CD8-positive, alpha-beta memory T cell (primary cell): ENCODE results near the gene ZC3H15. TPM values are rescaled to one million over a fixed set of nuclear protein-coding genes. Genes with fewer than 3 reads are reported as not detected.
A peak's percentile ranks its signal among the peaks of the same experiment; 100 is the strongest.
"Not testable (repeated sequence)": the region's sequence is repeated elsewhere in the genome, so short reads cannot be mapped to it uniquely, and the experiment has no call there.

Source experiments
- CTCF ChIA-PET: fragments of 350-600 bp; sonication (Branson Sonifier 250); formaldehyde crosslinking; loops from one replicate; lab custom pipeline; 2021; ENCODE audit warnings: antibody characterized with exemption; lab: Charles Lee
- POLR2A ChIA-PET: fragments of 350-600 bp; sonication (Branson Sonifier 250); formaldehyde crosslinking; loops from one replicate; lab custom pipeline; 2021; ENCODE audit warnings: antibody characterized with exemption; lab: Charles Lee
- DNase-seq, 5 donors: peaks; one replicate each; pipeline versions ENCODE4 v3.0.0 to v3.0.0-alpha.2; 2020 to 2022; ENCODE audit warnings: mixed read lengths in 1 of 5
- H3K27ac ChIP-seq: one replicate; pipeline ENCODE4 v1.7.0; 2013; ENCODE audit warnings: low read depth, mild to moderate bottlenecking, low read length, moderate library complexity
- H3K27me3 ChIP-seq: 2 replicates; pipeline ENCODE4 v1.7.0; 2013; ENCODE audit warnings: low read length, mild to moderate bottlenecking; ENCODE audit not compliant: insufficient read depth, poor library complexity, severe bottlenecking
- H3K36me3 ChIP-seq: 2 replicates; pipeline ENCODE4 v1.7.0; 2013; ENCODE audit warnings: mild to moderate bottlenecking, low read length, moderate library complexity; ENCODE audit not compliant: insufficient read depth
- H3K4me1 ChIP-seq: 2 replicates; pipeline ENCODE4 v1.7.0; 2013; ENCODE audit warnings: mild to moderate bottlenecking, low read length, moderate library complexity; ENCODE audit not compliant: insufficient read depth
- H3K4me3 ChIP-seq: 2 replicates; pipeline ENCODE4 v1.7.0; 2013; ENCODE audit warnings: mild to moderate bottlenecking, low read length
- H3K9me3 ChIP-seq: 2 replicates; pipeline ENCODE4 v1.7.0; 2013; ENCODE audit warnings: mild to moderate bottlenecking, low read length
- H3K27ac Mint-ChIP-seq, 8 donors: one replicate each; pipeline ENCODE4 v1.8.0; 2020 to 2021; ENCODE audit warnings: mixed read lengths in 8 of 8, mild to moderate bottlenecking in 6 of 8, inconsistent platforms in 3 of 8, moderate library complexity in 3 of 8
- H3K27me3 Mint-ChIP-seq, 2 donors: one replicate each; pipeline ENCODE4 v1.8.0; 2020 to 2021; ENCODE audit warnings: mixed read lengths in 2 of 2, mild to moderate bottlenecking in 1 of 2, moderate library complexity in 1 of 2
- H3K36me3 Mint-ChIP-seq, 3 donors: one replicate each; pipeline ENCODE4 v1.8.0; 2020 to 2021; ENCODE audit warnings: mixed read lengths in 3 of 3, inconsistent platforms in 1 of 3, mild to moderate bottlenecking in 1 of 3
- H3K4me1 Mint-ChIP-seq, 3 donors: one replicate each; pipeline ENCODE4 v1.8.0; 2020 to 2021; ENCODE audit warnings: mixed read lengths in 3 of 3, inconsistent platforms in 1 of 3, mild to moderate bottlenecking in 1 of 3
- H3K4me3 Mint-ChIP-seq, 7 donors: one replicate each; pipeline ENCODE4 v1.8.0; 2020 to 2021; ENCODE audit warnings: mixed read lengths in 7 of 7, mild to moderate bottlenecking in 6 of 7, moderate library complexity in 4 of 7, inconsistent platforms in 2 of 7
- H3K9me3 Mint-ChIP-seq, 5 donors: one replicate each; pipeline ENCODE4 v1.8.0; 2020 to 2022; ENCODE audit warnings: mixed read lengths in 5 of 5, mild to moderate bottlenecking in 3 of 5, moderate library complexity in 2 of 5, inconsistent platforms in 1 of 5
- polyA plus RNA-seq: library from polyadenylated mRNA; unstranded; fragments of 300-500 nt; fragmentation: Illumina TruSeq; gene quantifications from one replicate; pipeline ENCODE4 v1.2.3, GENCODE V29; 2021
- total RNA-seq, 2 experiments: library from RNA; stranded (reverse); gene quantifications; one replicate each; pipeline ENCODE4 v1.2.3, GENCODE V29; 2021

The ZC3H15 gene
- total RNA-seq (100 to 1,000 TPM; 101 to 104 TPM), polyA plus RNA-seq (66.9 TPM)

DNA sequence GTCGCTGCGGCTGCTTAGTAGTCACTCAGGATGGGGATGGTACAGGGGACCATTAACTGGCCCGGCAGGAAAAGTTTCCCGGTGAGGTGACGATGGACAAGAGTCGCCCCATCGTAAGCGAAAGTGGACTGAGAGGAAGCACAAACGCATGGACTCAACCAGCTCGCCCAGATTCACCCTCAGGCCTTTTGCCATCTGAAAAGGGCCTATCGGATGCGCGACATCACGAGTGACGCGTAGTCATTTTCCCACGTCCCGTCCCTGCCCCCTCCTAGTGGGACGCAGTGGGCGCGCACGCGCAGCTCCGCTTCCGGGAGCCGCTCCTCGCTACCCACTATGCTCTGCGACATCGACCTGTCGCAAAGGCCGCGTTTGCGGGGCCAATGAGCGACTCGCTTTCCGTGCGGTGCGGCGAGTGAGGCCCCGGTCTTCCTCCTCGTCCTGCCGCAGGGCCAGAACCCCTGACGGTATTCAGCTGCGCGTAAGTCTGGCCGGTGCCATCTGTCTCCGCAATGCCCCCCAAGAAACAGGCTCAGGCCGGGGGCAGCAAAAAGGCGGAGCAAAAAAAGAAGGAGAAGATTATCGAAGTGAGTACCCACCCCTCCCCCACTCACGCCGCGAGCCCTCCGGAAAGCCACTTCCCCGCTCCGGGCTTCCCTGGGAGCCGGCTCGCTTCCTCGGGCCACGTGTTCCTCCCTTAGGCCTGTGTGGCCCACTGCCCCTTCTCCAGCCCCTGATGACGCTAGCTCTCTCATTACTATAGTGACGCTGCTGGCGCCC is at the start of gene ZC3H15:
Gene ZC3H15 (plus strand): TSS at position 390 of the 780 bp plus-strand sequence. CDS start 123 bp downstream, at position 513.
- H3K27me3 ChIP-seq: no peaks in the 10 kb centered on the region
- H3K4me1 ChIP-seq: peaks cover 60% of the 10 kb centered on the region
- H3K4me1 Mint-ChIP-seq: peaks cover 55 to 65% (median 58%) of the 10 kb centered on the region in 3 donors
- H3K36me3 ChIP-seq: no peaks in the 10 kb centered on the region
- H3K4me3 Mint-ChIP-seq: peak within 1 kb of the TSS; percentile 97 to 99 (median 98)
- peak within 1 kb of the TSS; percentile 97 to 100 (median 100) for H3K27ac Mint-ChIP-seq
- peaks cover 0 to 5% of the 10 kb centered on the region in 2 donors for H3K27me3 Mint-ChIP-seq
- H3K9me3 ChIP-seq: no peaks in the 10 kb centered on the region
- peaks cover 0 to 23% (median 2%) of the 10 kb centered on the region in 3 donors for H3K36me3 Mint-ChIP-seq
- ChIA-PET CTCF (interaction anchor here (1.3 to 1.9 kb wide), 4 partner anchors 9 to 18 kb away, joined by 3 to 5 read pairs (median 4); no protein-coding TSS in a partner anchor), POLR2A (interaction anchor here (0.8 to 2.5 kb wide), 3 partner anchors 14 to 104 kb away, joined by 3 to 28 read pairs (median 5); partner anchors contain the start of gene ITGAV)
- H3K9me3 Mint-ChIP-seq: no peaks in the 10 kb centered on the region
- H3K4me3 ChIP-seq: peak within 1 kb of the TSS; percentile 97
- peak within 1 kb of the TSS; percentile 99 for H3K27ac ChIP-seq
- DNase-seq: peak; percentile 95 to 98 (median 96)

DNA sequence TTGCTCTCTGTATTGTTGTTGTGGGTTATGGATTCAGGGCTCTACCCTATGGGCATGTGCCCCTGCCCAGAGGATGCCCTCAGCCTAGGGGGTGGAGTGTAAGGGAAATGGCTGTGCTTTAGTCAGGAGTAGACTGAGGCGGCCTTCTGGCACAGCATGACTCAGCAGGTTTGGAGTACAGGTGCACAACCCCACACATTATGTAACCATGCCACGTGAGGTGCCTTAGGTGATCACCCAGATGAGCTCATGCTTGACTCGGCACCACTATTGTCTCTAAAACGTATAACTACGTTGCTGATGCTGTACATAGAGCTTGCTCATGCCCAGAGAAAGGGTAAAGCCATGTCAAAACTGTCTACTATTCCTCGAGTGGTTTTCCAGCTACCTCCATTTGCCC is 48.3 kb upstream of the ZC3H15 start:
- ChIA-PET POLR2A (no interaction called here), CTCF (no interaction called here)
- H3K4me3 Mint-ChIP-seq: no peak overlapping the region
- Histone ChIP-seq H3K4me3 (no peak overlapping the region), H3K9me3 (no peaks in the 10 kb centered on the region), H3K4me1 (no peaks in the 10 kb centered on the region), H3K27me3 (no peaks in the 10 kb centered on the region), H3K27ac (no peak overlapping the region), H3K36me3 (no peaks in the 10 kb centered on the region)
- no peak overlapping the region for H3K27ac Mint-ChIP-seq
- no peak for DNase-seq
- peaks cover 0 to 4% (median 2%) of the 10 kb centered on the region in 5 donors for H3K9me3 Mint-ChIP-seq
- no peaks in the 10 kb centered on the region for H3K27me3 Mint-ChIP-seq
- no peaks in the 10 kb centered on the region for H3K4me1 Mint-ChIP-seq
- H3K36me3 Mint-ChIP-seq: peaks cover 4 to 58% (median 24%) of the 10 kb centered on the region in 3 donors

DNA sequence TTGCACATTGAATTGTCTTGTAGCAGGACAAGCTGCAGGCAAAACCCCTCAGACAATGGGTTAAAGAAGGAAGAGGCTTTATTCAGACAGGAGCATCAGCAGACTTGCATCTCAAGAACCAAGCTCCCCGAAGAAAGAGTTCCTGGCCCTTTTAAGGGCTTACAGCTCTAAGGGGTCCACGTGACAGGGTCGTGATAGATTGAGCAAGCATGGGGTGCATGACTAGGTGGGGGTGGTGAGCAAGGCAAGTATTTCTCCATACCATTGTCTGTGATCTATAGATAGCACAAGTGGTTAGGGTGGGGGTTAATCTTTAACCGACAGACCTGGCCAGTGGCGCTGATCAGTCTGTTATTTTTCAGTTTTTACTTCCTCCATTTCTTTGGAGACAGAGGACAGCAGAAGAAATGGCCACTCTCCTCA is 46.4 kb upstream of the ZC3H15 start:
- H3K9me3 ChIP-seq, H3K4me3 ChIP-seq, H3K4me1 Mint-ChIP-seq, POLR2A ChIA-PET, H3K4me1 ChIP-seq, H3K27me3 Mint-ChIP-seq, CTCF ChIA-PET, DNase-seq, H3K4me3 Mint-ChIP-seq, H3K27ac Mint-ChIP-seq, H3K9me3 Mint-ChIP-seq, H3K36me3 ChIP-seq, H3K27me3 ChIP-seq, H3K27ac ChIP-seq: not testable (repeated sequence)
- H3K36me3 Mint-ChIP-seq: peaks cover under 1 to 46% (median 20%) of the 10 kb centered on the region in 3 donors

DNA sequence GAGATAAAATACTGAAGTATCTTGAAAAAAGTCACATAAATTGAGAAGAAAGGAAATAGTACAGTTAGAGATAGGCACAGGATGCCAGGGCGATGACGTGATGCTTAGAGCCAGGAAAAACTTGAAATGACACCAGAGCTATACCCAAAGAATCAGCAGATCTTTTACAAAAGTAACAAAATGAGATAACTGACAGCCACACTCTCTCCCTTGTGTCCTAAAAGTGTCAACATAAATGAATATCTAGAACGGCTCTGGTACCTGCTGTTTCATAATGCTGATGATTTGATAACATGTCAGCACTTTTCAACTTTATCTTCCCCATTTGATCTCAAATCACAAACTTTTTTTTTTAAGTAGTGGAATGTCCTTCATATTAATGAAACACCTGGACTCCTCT is 45.6 kb upstream of the ZC3H15 start:
- Mint-ChIP-seq H3K27me3 (no peaks in the 10 kb centered on the region), H3K9me3 (peaks cover 0 to 4% (median 2%) of the 10 kb centered on the region in 5 donors), H3K27ac (no peak overlapping the region), H3K36me3 (peaks cover 0 to 39% (median 15%) of the 10 kb centered on the region in 3 donors), H3K4me1 (no peaks in the 10 kb centered on the region), H3K4me3 (no peak overlapping the region)
- no peaks in the 10 kb centered on the region for H3K9me3 ChIP-seq
- H3K4me1 ChIP-seq: no peaks in the 10 kb centered on the region
- H3K27ac ChIP-seq: no peak overlapping the region
- H3K4me3 ChIP-seq: no peak overlapping the region
- no peaks in the 10 kb centered on the region for H3K36me3 ChIP-seq
- H3K27me3 ChIP-seq: no peaks in the 10 kb centered on the region
- ChIA-PET POLR2A (no interaction called here), CTCF (no interaction called here)
- DNase-seq: no peak

DNA sequence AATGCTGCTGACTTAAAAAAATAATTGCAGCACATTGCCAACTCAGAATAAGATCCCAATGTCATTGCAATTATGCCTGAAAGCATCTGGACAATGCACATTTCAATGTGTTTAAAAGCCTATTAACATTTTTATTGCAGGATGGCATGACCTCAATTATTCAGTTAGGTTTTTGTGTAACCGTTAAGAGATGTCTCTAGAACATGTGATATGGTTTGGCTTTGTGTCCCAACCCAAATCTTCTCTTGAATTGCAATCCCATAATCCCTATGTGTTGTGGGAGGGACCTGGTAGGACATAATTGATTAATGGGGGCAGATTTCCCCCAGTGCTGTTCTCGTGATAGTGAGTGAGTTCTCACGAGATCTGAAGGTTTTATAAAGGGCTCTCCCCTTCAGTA is 43.2 kb upstream of the ZC3H15 start:
- H3K27ac ChIP-seq: no peak overlapping the region
- H3K9me3 Mint-ChIP-seq: peaks cover 0 to 4% (median 0%) of the 10 kb centered on the region in 5 donors
- H3K27me3 ChIP-seq: no peaks in the 10 kb centered on the region
- no peak overlapping the region for H3K4me3 ChIP-seq
- no peaks in the 10 kb centered on the region for H3K36me3 ChIP-seq
- no peak overlapping the region for H3K4me3 Mint-ChIP-seq
- H3K9me3 ChIP-seq: no peaks in the 10 kb centered on the region
- DNase-seq: no peak
- no peaks in the 10 kb centered on the region for H3K4me1 ChIP-seq
- CTCF ChIA-PET: no interaction called here
- H3K36me3 Mint-ChIP-seq: peaks cover 0 to 23% (median 8%) of the 10 kb centered on the region in 3 donors
- H3K27me3 Mint-ChIP-seq: no peaks in the 10 kb centered on the region
- H3K27ac Mint-ChIP-seq: no peak overlapping the region
- no peaks in the 10 kb centered on the region for H3K4me1 Mint-ChIP-seq
- POLR2A ChIA-PET: no interaction called here

GRCh38 chr2:186443851-186444250 is 42.2 kb upstream of the ZC3H15 start:
- Mint-ChIP-seq H3K4me1 (no peaks in the 10 kb centered on the region), H3K27me3 (no peaks in the 10 kb centered on the region), H3K27ac (no peak overlapping the region), H3K4me3 (no peak overlapping the region), H3K36me3 (peaks cover 0 to 14% (median 6%) of the 10 kb centered on the region in 3 donors), H3K9me3 (peaks cover 0 to 2% (median 0%) of the 10 kb centered on the region in 5 donors)
- Histone ChIP-seq H3K9me3 (no peaks in the 10 kb centered on the region), H3K27me3 (no peaks in the 10 kb centered on the region), H3K27ac (no peak overlapping the region), H3K36me3 (no peaks in the 10 kb centered on the region), H3K4me3 (no peak overlapping the region), H3K4me1 (no peaks in the 10 kb centered on the region)
- ChIA-PET CTCF (no interaction called here), POLR2A (no interaction called here)
- no peak for DNase-seq

- no peaks in the 10 kb centered on the region for H3K27me3 Mint-ChIP-seq
- Histone ChIP-seq H3K4me3 (no peak overlapping the region), H3K9me3 (no peaks in the 10 kb centered on the region), H3K36me3 (no peaks in the 10 kb centered on the region), H3K27me3 (no peaks in the 10 kb centered on the region), H3K27ac (no peak overlapping the region), H3K4me1 (no peaks in the 10 kb centered on the region)
- no peak overlapping the region for H3K4me3 Mint-ChIP-seq
- POLR2A ChIA-PET: no interaction called here
- H3K27ac Mint-ChIP-seq: no peak overlapping the region
- peaks cover 1 to 3% (median 2%) of the 10 kb centered on the region in 3 donors for H3K36me3 Mint-ChIP-seq
- H3K9me3 Mint-ChIP-seq: no peaks in the 10 kb centered on the region
- CTCF ChIA-PET: no interaction called here
- H3K4me1 Mint-ChIP-seq: no peaks in the 10 kb centered on the region
- DNase-seq: no peak
These were observed 40.6 kb upstream of the ZC3H15 start for GRCh38 chr2:186445506-186445905.

DNA sequence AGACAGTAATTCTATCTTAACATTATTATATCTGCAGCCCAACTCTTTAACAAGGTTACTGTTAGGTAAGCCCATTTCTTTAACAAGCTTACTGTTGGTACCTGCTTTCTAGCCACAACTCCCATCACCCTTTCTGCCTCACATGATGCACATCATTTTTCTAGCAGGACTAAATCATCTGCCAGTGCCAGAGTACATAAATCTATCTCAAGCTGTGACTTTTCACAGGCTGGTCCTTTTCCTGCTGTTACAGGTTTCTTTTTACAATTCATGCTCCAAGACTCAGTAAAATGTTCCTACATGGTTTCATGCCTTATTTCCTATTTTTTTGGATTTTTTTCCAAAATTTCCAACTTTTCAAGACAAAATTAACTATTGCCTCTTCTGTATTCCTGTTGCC is 30.4 kb upstream of the ZC3H15 start:
- Histone ChIP-seq H3K9me3 (no peaks in the 10 kb centered on the region), H3K4me1 (no peaks in the 10 kb centered on the region), H3K4me3 (no peak overlapping the region), H3K36me3 (peaks cover 4% of the 10 kb centered on the region), H3K27me3 (no peaks in the 10 kb centered on the region), H3K27ac (no peak overlapping the region)
- H3K36me3 Mint-ChIP-seq: peaks cover under 1 to 21% (median 6%) of the 10 kb centered on the region in 3 donors
- no peak for DNase-seq
- H3K4me3 Mint-ChIP-seq: no peak overlapping the region
- POLR2A ChIA-PET: no interaction called here
- no peaks in the 10 kb centered on the region for H3K4me1 Mint-ChIP-seq
- no peaks in the 10 kb centered on the region for H3K27me3 Mint-ChIP-seq
- CTCF ChIA-PET: no interaction called here
- H3K9me3 Mint-ChIP-seq: no peaks in the 10 kb centered on the region
- H3K27ac Mint-ChIP-seq: no peak overlapping the region
